Naive thymus-derived CD4-positive, alpha-beta T cell (primary cell): ENCODE data around the gene JAM3. TPM values are rescaled to one million over a fixed set of nuclear protein-coding genes. Genes with fewer than 3 reads are reported as not detected.
A peak's percentile ranks its signal among the peaks of the same experiment; 100 is the strongest.

Source experiments
- ATAC-seq: fragments of 150-1000 bp; cut with Tn5 transposase; 2 replicates; pipeline ENCODE4 v1.10.0; 2021; ENCODE audit warnings: mild to moderate bottlenecking, moderate library complexity
- CTCF ChIA-PET: fragments of 350-600 bp; sonication (Branson Sonifier 250); formaldehyde crosslinking; loops from one replicate; lab custom pipeline; 2021; ENCODE audit warnings: antibody characterized with exemption; lab: Charles Lee
- POLR2A ChIA-PET: fragments of 350-600 bp; sonication (Branson Sonifier 250); formaldehyde crosslinking; loops from one replicate; lab custom pipeline; 2021; ENCODE audit warnings: antibody characterized with exemption, inconsistent platforms; lab: Charles Lee
- DNase-seq, 9 donors: peaks; one replicate each; pipeline versions ENCODE4 v3.0.0 to v3.0.0-alpha.2; 2020 to 2022; ENCODE audit warnings: mixed read lengths in 1 of 9
- H3K27ac ChIP-seq: one replicate; pipeline ENCODE4 v1.7.0; 2013; ENCODE audit warnings: mild to moderate bottlenecking, low read depth, low read length, moderate library complexity
- H3K27me3 ChIP-seq, 2 donors: one replicate each; pipeline ENCODE4 v1.7.0; 2013; ENCODE audit warnings: low read length in 2 of 2, mild to moderate bottlenecking in 2 of 2, moderate library complexity in 2 of 2; ENCODE audit not compliant: control insufficient read depth in 2 of 2, insufficient read depth in 2 of 2
- H3K36me3 ChIP-seq, 3 experiments: 1 replicate in 2 of 3; 2 replicates in 1 of 3; pipeline ENCODE4 v1.7.0; 2013; ENCODE audit warnings: low read length in 3 of 3, mild to moderate bottlenecking in 3 of 3, moderate library complexity in 1 of 3; ENCODE audit not compliant: insufficient read depth in 3 of 3, control insufficient read depth in 2 of 3
- H3K4me1 ChIP-seq, 2 donors: one replicate each; pipeline ENCODE4 v1.7.0; 2013; ENCODE audit warnings: low read length in 2 of 2, mild to moderate bottlenecking in 2 of 2, moderate library complexity in 1 of 2; ENCODE audit not compliant: control insufficient read depth in 2 of 2, insufficient read depth in 2 of 2
- H3K4me3 ChIP-seq: 2 replicates; pipeline ENCODE4 v1.7.0; 2013; ENCODE audit warnings: mild to moderate bottlenecking, low read length
- H3K9me3 ChIP-seq, 3 experiments: 1 replicate in 2 of 3; 2 replicates in 1 of 3; pipeline ENCODE4 v1.7.0; 2013; ENCODE audit warnings: low read length in 3 of 3; ENCODE audit not compliant: control insufficient read depth in 2 of 3
- H3K27ac Mint-ChIP-seq, 9 donors: one replicate each; pipeline ENCODE4 v1.8.0; 2020 to 2022; ENCODE audit warnings: mixed read lengths in 9 of 9, mild to moderate bottlenecking in 8 of 9, moderate library complexity in 5 of 9, inconsistent platforms in 2 of 9
- H3K27me3 Mint-ChIP-seq, 5 donors: one replicate each; pipeline ENCODE4 v1.8.0; 2021 to 2022; ENCODE audit warnings: mixed read lengths in 5 of 5, mild to moderate bottlenecking in 1 of 5
- H3K36me3 Mint-ChIP-seq, 5 donors: one replicate each; pipeline ENCODE4 v1.8.0; 2020 to 2022; ENCODE audit warnings: mixed read lengths in 5 of 5, mild to moderate bottlenecking in 3 of 5, inconsistent platforms in 1 of 5
- H3K4me1 Mint-ChIP-seq, 7 donors: one replicate each; pipeline ENCODE4 v1.8.0; 2020 to 2022; ENCODE audit warnings: mixed read lengths in 7 of 7, mild to moderate bottlenecking in 3 of 7, inconsistent platforms in 1 of 7
- H3K4me3 Mint-ChIP-seq, 10 donors: one replicate each; pipeline ENCODE4 v1.8.0; 2020 to 2022; ENCODE audit warnings: mild to moderate bottlenecking in 10 of 10, mixed read lengths in 10 of 10, moderate library complexity in 6 of 10, inconsistent platforms in 2 of 10
- H3K9me3 Mint-ChIP-seq, 11 donors: one replicate each; pipeline ENCODE4 v1.8.0; 2020 to 2022; ENCODE audit warnings: mixed read lengths in 11 of 11, mild to moderate bottlenecking in 4 of 11, inconsistent platforms in 1 of 11, moderate library complexity in 1 of 11
- intact Hi-C, 2 donors: fragments of 100-400 bp; cut with micrococcal nuclease; formaldehyde crosslinking; loops; one replicate each; pipeline ENCODE4 v1.15.1; 2023
- polyA plus RNA-seq, 2 donors: library from polyadenylated mRNA; unstranded; fragments of 300-500 nt; fragmentation: Illumina TruSeq; gene quantifications; one replicate each; pipeline ENCODE4 v1.2.3, GENCODE V29; 2021
- total RNA-seq, 6 experiments: library from RNA in 5 of 6; stranded (reverse) in 5 of 6; gene quantifications; 1 replicate in 5 of 6; 2 replicates in 1 of 6; pipeline ENCODE4 v1.2.3 and lab custom pipeline; 2021 to 2026

Gene JAM3
- total and polyA plus RNA-seq, 7 experiments from 2014 or later: 4.8 to 8.2 (median 6.0) TPM

- POLR2A ChIA-PET: interaction anchor here (0.6 kb wide), 1 partner anchor 217 kb away, joined by 4 read pairs; no protein-coding TSS in a partner anchor
- no peak for DNase-seq
- peaks cover 5 to 30% (median 10%) of the 10 kb centered on the region in 5 donors for H3K36me3 Mint-ChIP-seq
- H3K4me3 Mint-ChIP-seq: no peak overlapping the region
- H3K9me3 Mint-ChIP-seq: peaks cover 0 to 1% (median 0%) of the 10 kb centered on the region in 11 donors
- H3K27ac ChIP-seq: no peak overlapping the region
- no peak for ATAC-seq
- CTCF ChIA-PET: no interaction called here
- H3K4me3 ChIP-seq: no peak overlapping the region
- intact Hi-C loops: no loop called here
- no peaks in the 10 kb centered on the region for H3K27me3 ChIP-seq
- peaks cover 0 to 57% (median 0%) of the 10 kb centered on the region in 3 experiments for H3K36me3 ChIP-seq
- H3K4me1 ChIP-seq: no peaks in the 10 kb centered on the region
- no peaks in the 10 kb centered on the region for H3K27me3 Mint-ChIP-seq
- H3K27ac Mint-ChIP-seq: peak overlapping the region in 1 of 9 donors; percentile 21
- H3K9me3 ChIP-seq: no peaks in the 10 kb centered on the region
- H3K4me1 Mint-ChIP-seq: no peaks in the 10 kb centered on the region
Measured at GRCh38 chr11:134150195-134150903, 81.5 kb downstream of the JAM3 start.

GRCh38 chr11:134151083-134151747 is 82.3 kb downstream of the JAM3 start:
- H3K4me1 ChIP-seq: no peaks in the 10 kb centered on the region
- ATAC-seq: no peak
- Mint-ChIP-seq H3K4me1 (no peaks in the 10 kb centered on the region), H3K4me3 (no peak overlapping the region), H3K36me3 (peaks cover 5 to 36% (median 10%) of the 10 kb centered on the region in 5 donors), H3K9me3 (peaks cover 0 to 1% (median 0%) of the 10 kb centered on the region in 11 donors), H3K27me3 (no peaks in the 10 kb centered on the region), H3K27ac (peak overlapping the region in 6 of 9 donors; percentile 8 to 68 (median 32))
- H3K27me3 ChIP-seq: no peaks in the 10 kb centered on the region
- H3K4me3 ChIP-seq: no peak overlapping the region
- H3K27ac ChIP-seq: no peak overlapping the region
- DNase-seq: no peak
- H3K36me3 ChIP-seq: peaks cover 0 to 66% (median 4%) of the 10 kb centered on the region in 3 experiments
- H3K9me3 ChIP-seq: no peaks in the 10 kb centered on the region
- ChIA-PET CTCF (no interaction called here), POLR2A (no interaction called here)
- intact Hi-C loops: no loop called here

GRCh38 chr11:134152696-134153095 is 83.8 kb downstream of the JAM3 start:
- Mint-ChIP-seq H3K4me3 (no peak overlapping the region), H3K27me3 (no peaks in the 10 kb centered on the region), H3K36me3 (peaks cover 13 to 46% (median 16%) of the 10 kb centered on the region in 5 donors), H3K9me3 (peaks cover 0 to 1% (median 0%) of the 10 kb centered on the region in 11 donors), H3K4me1 (no peaks in the 10 kb centered on the region), H3K27ac (peak overlapping the region in 1 of 9 donors; percentile 26)
- Histone ChIP-seq H3K27ac (no peak overlapping the region), H3K9me3 (no peaks in the 10 kb centered on the region), H3K27me3 (no peaks in the 10 kb centered on the region), H3K36me3 (peaks cover 0 to 81% (median 7%) of the 10 kb centered on the region in 3 experiments), H3K4me3 (no peak overlapping the region), H3K4me1 (no peaks in the 10 kb centered on the region)
- ChIA-PET POLR2A (interaction anchor here (0.6 kb wide), 1 partner anchor 8 kb away, joined by 4 read pairs; no protein-coding TSS in a partner anchor), CTCF (no interaction called here)
- ATAC-seq (no peak), DNase-seq (no peak)
- intact Hi-C loops: no loop called here

GRCh38 chr11:134153147-134153905 is 84.5 kb downstream of the JAM3 start:
- Mint-ChIP-seq H3K4me3 (no peak overlapping the region), H3K9me3 (peaks cover 0 to 1% (median 0%) of the 10 kb centered on the region in 11 donors), H3K36me3 (peaks cover 12 to 46% (median 15%) of the 10 kb centered on the region in 5 donors), H3K27me3 (no peaks in the 10 kb centered on the region), H3K4me1 (no peaks in the 10 kb centered on the region), H3K27ac (peak overlapping the region in 2 of 9 donors; percentile 43 to 62)
- no peak overlapping the region for H3K4me3 ChIP-seq
- intact Hi-C loops: no loop called here
- ChIA-PET CTCF (interaction anchor here (0.6 kb wide), 1 partner anchor 13 kb away, joined by 4 read pairs; no protein-coding TSS in a partner anchor), POLR2A (no interaction called here)
- H3K9me3 ChIP-seq: no peaks in the 10 kb centered on the region
- H3K36me3 ChIP-seq: peaks cover 0 to 86% (median 7%) of the 10 kb centered on the region in 3 experiments
- no peaks in the 10 kb centered on the region for H3K27me3 ChIP-seq
- no peak overlapping the region for H3K27ac ChIP-seq
- no peak for DNase-seq
- no peak for ATAC-seq
- H3K4me1 ChIP-seq: no peaks in the 10 kb centered on the region

GRCh38 chr11:134154441-134154840 is 85.6 kb downstream of the JAM3 start:
- no peak for ATAC-seq
- no peaks in the 10 kb centered on the region for H3K27me3 Mint-ChIP-seq
- intact Hi-C loops: no loop called here
- no peak overlapping the region for H3K4me3 Mint-ChIP-seq
- ChIA-PET POLR2A (no interaction called here), CTCF (no interaction called here)
- Histone ChIP-seq H3K4me1 (no peaks in the 10 kb centered on the region), H3K36me3 (peaks cover 0 to 85% (median 7%) of the 10 kb centered on the region in 3 experiments), H3K27me3 (no peaks in the 10 kb centered on the region), H3K9me3 (no peaks in the 10 kb centered on the region), H3K4me3 (no peak overlapping the region), H3K27ac (no peak overlapping the region)
- no peaks in the 10 kb centered on the region for H3K4me1 Mint-ChIP-seq
- no peak for DNase-seq
- peaks cover 15 to 55% (median 17%) of the 10 kb centered on the region in 5 donors for H3K36me3 Mint-ChIP-seq
- H3K27ac Mint-ChIP-seq: peak overlapping the region in 1 of 9 donors; percentile 48
- H3K9me3 Mint-ChIP-seq: peaks cover 0 to 1% (median 0%) of the 10 kb centered on the region in 11 donors

- H3K27me3 Mint-ChIP-seq: no peaks in the 10 kb centered on the region
- H3K27me3 ChIP-seq: no peaks in the 10 kb centered on the region
- H3K27ac ChIP-seq: no peak overlapping the region
- H3K27ac Mint-ChIP-seq: peak overlapping the region in 2 of 9 donors; percentile 2 to 18
- H3K4me3 Mint-ChIP-seq: no peak overlapping the region
- ChIA-PET POLR2A (interaction anchor here (0.8 kb wide), 1 partner anchor 11 kb away, joined by 9 read pairs; no protein-coding TSS in a partner anchor), CTCF (no interaction called here)
- H3K9me3 ChIP-seq: no peaks in the 10 kb centered on the region
- no peaks in the 10 kb centered on the region for H3K4me1 Mint-ChIP-seq
- H3K36me3 Mint-ChIP-seq: peaks cover 17 to 64% (median 22%) of the 10 kb centered on the region in 5 donors
- ATAC-seq (no peak), DNase-seq (no peak)
- no peaks in the 10 kb centered on the region for H3K4me1 ChIP-seq
- H3K36me3 ChIP-seq: peaks cover 2 to 88% (median 7%) of the 10 kb centered on the region in 3 experiments
- peaks cover 0 to 1% (median 0%) of the 10 kb centered on the region in 11 donors for H3K9me3 Mint-ChIP-seq
- no peak overlapping the region for H3K4me3 ChIP-seq
- intact Hi-C loops: no loop called here
Measured at GRCh38 chr11:134155456-134155855, 86.6 kb downstream of the JAM3 start.
